Activated CD4-positive, CD25-positive, alpha-beta regulatory T cell treated with anti-CD3 and anti-CD28 coated beads, Interleukin-2, amount 50 U/mL, for 16 hours (primary cell): ENCODE measurements around the gene ME1.
"Not testable (repeated sequence)": the region's sequence is repeated elsewhere in the genome, so short reads cannot be mapped to it uniquely, and the experiment has no call there.

Experiments
- DNase-seq: peaks from one replicate; pipeline ENCODE4 v3.0.0-alpha.2; 2020; ENCODE audit warnings: low read depth, low spot score

The ME1 gene

GRCh38 chr6:83359638-83360037 is 71.2 kb downstream of the ME1 start:
- DNase-seq: no peak

GRCh38 chr6:83354747-83355146 is 76.1 kb downstream of the ME1 start:
- DNase-seq: no peak

- DNase-seq: no peak
Observed at GRCh38 chr6:83352424-83353061, 78.3 kb downstream of the ME1 start.

GRCh38 chr6:83343121-83343520 is 87.7 kb downstream of the ME1 start:
- no peak for DNase-seq

- no peak for DNase-seq
Observed at GRCh38 chr6:83341765-83342164, 89.1 kb downstream of the ME1 start.

- not testable (repeated sequence) for DNase-seq
Observed at GRCh38 chr6:83333916-83334315, 96.9 kb downstream of the ME1 start.

GRCh38 chr6:83333500-83333899 is 97.4 kb downstream of the ME1 start:
- no peak for DNase-seq

GRCh38 chr6:83314693-83315092 is 116.2 kb downstream of the ME1 start:
- DNase-seq: no peak

GRCh38 chr6:83313882-83314281 is 117.0 kb downstream of the ME1 start:
- DNase-seq: no peak

- no peak for DNase-seq
Observed at GRCh38 chr6:83311231-83311630, 119.6 kb downstream of the ME1 start.

- DNase-seq: no peak
Observed at GRCh38 chr6:83310046-83310445, 120.8 kb downstream of the ME1 start.

- no peak for DNase-seq
Observed at GRCh38 chr6:83309344-83309743, 121.5 kb downstream of the ME1 start.

GRCh38 chr6:83308833-83309232 is 122.0 kb downstream of the ME1 start:
- DNase-seq: no peak

GRCh38 chr6:83307849-83308248 is 123.0 kb downstream of the ME1 start:
- no peak for DNase-seq

GRCh38 chr6:83303426-83303825 is 127.4 kb downstream of the ME1 start:
- no peak for DNase-seq

- no peak for DNase-seq
Observed at GRCh38 chr6:83294676-83295075, 136.2 kb downstream of the ME1 start.

- no peak for DNase-seq
Observed at GRCh38 chr6:83292900-83293843, 137.7 kb downstream of the ME1 start.

GRCh38 chr6:83287298-83287697 is 143.6 kb downstream of the ME1 start:
- not testable (repeated sequence) for DNase-seq

- no peak for DNase-seq
Observed at GRCh38 chr6:83285917-83286316, 144.9 kb downstream of the ME1 start.

- no peak for DNase-seq
Observed at GRCh38 chr6:83273596-83273995, 157.3 kb downstream of the ME1 start.

- DNase-seq: no peak
Observed at GRCh38 chr6:83270971-83271719, 159.7 kb downstream of the ME1 start.

- DNase-seq: no peak
Observed at GRCh38 chr6:83265384-83265783, 165.5 kb downstream of the ME1 start.
